HUDEP-2 (cell line): ENCODE measurements around the gene CFAP74.

Experiments
- DNase-seq, 76 experiments: peaks; one replicate each; lab custom pipeline; 2025; ENCODE audit not compliant: unreplicated experiment in 76 of 76; lab: John Stamatoyannopoulos, UW

CFAP74 gene

DNA sequence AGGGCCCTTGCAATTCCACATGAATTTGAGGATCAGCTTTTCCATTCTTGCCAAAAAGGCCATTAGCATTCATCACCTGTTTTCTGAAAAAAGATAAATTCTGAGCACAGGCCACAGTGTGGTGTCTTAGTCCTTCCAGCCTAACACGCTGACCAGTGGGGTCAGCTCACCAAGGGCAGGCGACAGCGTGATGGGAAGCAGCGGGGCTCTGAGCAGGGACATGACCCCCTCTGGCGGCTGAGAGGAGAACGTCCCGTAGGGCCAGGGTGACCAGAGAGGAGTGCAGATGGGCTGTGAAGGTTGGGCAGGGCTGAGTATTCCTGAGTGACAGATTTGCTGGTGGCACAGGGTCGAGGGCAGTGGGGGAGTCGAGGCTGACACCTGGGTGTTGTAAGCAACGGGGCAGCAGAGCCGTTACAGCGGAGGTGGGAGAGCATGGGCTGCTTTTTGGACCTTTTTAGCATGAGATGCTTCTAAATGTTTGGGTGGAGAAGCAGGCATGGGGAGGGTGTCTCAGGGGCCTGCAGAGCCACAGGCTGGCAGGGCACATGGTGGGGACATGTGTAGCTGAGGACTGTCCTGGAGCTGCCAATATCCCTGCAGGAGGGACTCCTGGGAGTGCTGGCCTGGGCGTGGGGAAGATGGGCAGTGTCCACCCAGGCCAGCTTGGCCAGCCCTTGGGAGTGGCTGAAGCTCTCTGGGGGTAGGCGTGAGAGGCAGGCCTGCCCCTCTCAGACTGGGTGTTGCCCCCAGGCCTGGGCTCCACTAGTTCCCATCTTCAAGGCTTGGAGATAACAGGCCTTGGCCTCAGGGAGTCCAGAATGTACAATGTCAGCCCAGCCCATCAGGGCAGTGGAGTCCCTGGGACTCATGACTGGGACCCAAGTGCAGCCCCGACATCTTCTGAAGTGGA lies 97.1 kb downstream of the CFAP74 start:
- DNase-seq, result peak in 65 of 76 experiments; percentile 23 to 84 (median 61)

DNA sequence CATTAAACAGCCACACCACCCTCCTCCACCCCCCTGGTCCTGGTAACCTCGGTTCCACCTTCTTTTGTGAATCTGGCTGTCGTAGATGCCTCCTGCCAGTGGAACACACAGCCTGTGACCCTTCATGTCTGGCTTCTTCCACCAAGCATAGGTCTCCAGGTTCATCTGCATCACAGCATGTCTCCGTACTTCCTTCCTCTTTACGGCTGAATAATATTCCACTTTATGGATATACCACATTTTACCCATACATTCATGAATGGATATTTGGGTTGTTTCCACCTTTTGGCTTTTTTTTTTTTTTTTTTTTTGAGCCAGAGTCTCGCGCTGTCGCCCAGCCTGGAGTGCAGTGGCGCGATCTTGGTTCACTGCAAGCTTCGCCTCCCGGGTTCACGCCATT lies 100.4 kb downstream of the CFAP74 start:
- DNase-seq, result no peak

- no peak for DNase-seq
These were observed 101.8 kb downstream of the CFAP74 start for GRCh38 chr1:1901641-1902294.

DNA sequence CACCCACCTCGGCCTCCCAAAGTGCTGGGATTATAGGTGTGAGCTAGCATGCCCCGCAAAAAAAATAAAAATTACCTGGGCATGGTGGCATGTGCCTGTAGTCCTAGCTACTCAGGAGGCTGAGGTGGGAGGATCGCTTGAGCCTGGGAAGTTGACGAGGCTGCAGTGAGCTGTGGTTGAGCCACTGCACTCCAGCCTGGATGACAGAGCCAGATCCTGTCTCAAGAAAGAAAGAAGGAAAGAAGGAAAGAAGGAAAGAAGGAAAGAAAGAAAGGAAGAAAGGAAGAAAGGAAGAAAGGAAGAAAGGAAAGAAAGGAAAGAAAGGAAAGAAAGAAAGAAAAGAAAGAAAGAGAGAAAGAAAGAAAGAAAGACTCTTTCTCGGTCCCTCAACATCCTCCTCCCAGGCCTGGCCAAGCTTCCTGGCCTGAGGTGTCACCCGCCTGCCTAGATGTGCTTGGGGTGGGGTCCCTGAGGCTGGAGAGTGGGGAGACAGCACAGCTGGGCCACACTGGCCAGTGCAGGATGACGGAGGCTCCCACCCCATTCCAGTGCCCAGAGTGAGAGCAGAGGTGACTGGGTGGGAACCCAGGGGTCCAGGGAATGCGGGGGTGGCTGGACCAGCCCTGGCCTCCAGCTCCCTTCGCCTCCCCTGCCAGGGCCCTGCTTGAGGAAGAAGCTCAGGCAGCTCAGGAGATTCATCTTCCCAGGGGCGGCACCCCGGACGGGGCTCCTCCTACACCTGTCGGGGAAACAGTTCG lies 102.5 kb downstream of the CFAP74 start:
- no peak for DNase-seq

- DNase-seq, result no peak
These were observed 103.6 kb downstream of the CFAP74 start for GRCh38 chr1:1899967-1900327.

GRCh38 chr1:1899266-1899966 lies 104.2 kb downstream of the CFAP74 start:
- DNase-seq, result peak in 16 of 76 experiments; percentile 8 to 43 (median 20)

DNA sequence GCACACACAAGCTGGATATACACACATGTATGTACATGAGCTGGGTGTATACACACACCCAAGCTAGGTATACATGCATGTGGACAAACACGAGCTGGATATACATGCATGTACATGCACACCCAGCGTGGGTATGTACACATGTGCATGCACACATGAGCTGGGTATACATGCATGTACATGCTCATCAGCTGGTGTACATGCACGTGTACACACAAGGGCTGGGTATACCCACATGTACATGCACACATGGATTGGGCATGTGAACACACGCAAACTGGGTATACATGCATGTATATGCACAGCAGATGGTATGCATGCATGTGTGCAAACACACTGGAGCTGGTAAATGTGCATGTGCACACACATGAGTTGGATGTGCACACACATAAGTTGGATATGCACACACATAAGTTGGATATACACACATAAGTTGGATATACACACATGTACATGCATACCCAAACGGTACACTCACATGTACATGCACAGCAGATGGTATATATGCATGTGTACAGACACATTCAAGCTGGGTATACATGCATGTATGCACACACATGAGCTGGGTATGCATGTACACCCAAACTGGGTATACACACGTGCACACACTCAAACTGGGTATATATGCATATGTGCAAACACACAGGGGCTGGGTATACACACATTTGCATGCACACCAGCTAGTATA lies 105.2 kb downstream of the CFAP74 start:
- DNase-seq, result no peak

DNA sequence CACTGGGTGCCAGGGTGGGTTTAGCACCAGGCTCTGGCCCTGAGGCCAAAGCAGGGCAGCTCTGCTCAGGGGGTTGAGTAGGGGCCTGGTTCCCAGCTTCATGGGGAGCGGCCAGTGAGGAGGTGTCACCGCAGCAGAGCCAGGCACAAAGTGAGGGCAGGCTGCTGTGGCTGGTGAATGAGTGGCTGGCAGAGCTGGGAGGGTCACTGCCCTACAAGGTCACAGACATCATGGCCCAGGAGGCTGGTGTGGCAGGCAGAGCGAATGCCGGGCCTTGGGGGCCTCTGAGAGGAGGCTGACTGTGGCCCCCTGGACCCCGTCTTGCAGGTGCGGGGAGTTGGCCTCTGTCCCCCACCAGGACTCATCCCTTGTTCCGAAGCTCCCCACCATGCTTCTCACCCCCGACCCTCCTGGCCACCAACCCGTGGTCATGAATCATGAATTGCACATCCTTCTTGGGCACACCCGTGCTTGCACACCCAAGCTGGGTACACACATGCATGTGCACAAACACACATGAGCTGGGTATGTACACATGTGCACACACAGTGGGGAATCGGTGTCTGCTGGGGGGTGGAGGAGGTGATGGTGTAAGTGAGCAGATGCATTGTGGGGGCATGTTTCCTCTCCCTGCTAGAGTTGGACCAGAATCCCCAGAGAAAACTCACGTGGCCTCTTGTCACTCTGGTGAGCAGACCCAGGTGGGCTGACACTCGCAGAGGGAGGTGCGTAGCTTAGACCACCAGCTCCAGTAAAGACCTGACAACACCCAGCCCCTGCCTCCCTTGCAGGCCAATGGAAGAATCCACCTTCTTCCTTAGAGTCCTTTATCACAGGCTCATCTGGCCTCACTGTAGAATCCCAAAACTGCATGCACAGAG lies 107.9 kb downstream of the CFAP74 start:
- DNase-seq, result no peak

GRCh38 chr1:1895060-1895418 lies 108.5 kb downstream of the CFAP74 start:
- DNase-seq, result no peak

GRCh38 chr1:1894354-1895059 lies 109.1 kb downstream of the CFAP74 start:
- DNase-seq, result peak in 4 of 76 experiments; percentile 9 to 34 (median 22)

GRCh38 chr1:1893997-1894353 lies 109.6 kb downstream of the CFAP74 start:
- no peak for DNase-seq

DNA sequence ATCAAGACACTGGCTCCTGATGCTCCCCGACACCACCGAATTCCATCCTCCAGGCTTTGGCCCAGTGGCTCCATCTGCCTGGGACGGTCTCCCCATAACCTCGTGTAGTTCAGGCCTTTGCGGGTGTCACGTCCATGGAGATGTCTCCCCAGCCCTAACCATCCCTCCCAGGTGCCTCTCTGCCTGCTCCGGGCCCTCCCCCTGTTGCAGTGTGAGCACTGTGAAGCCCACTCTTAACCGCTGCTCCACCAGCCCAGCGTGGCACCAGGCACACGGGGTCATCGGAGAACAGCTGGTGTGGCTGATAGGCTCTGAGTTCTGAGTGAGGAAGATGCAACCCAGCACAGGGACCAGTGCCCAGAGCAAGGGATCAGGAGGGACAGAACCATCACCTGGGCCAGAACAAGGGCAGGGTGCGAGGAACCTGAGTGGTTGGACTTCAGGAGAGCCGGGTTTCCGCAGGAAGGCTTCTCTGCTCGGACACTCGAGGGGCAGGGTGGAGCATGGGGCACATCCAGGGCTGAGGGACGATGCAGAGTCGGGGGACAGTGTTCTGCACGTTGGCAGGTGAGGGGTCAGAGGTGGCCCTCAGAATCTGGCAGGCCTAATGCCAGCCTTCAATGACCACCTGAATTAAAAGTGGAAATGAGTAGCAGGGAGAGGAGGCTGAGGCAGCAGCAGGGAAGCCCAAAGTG lies 110.1 kb downstream of the CFAP74 start:
- DNase-seq, result no peak

GRCh38 chr1:1892763-1893120 lies 110.8 kb downstream of the CFAP74 start:
- no peak for DNase-seq

DNA sequence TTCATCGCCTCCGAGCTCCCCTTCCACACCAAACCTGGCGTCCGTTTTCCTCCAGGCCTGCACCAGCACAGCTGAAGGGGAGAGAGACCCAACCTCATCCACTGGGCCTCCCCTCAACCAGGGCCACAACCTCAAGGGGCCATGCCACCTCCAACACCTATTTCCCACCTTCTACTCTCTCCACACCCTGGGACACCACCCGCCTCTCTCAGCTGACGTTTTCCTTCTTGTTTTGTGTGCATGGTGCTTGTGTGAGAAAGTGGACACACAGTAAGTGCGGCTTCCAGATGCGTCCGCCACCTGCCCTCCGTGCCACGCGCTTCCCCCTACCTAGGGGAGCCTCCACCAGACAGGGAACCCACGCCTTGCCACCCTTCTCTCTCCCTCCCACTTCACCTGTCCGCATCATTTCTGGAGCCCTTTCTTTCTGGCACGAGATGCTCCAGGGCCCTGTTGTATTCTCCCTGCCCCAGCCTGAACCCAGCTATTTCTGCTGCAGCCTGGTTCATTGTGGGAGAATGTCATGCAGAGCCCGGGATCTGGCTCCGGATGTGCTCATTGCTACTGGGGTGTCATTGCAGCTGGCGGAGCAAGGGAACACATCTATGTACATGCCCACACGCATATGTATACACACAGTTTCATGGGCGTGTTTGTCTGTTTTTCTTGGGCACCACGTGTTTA lies 111.4 kb downstream of the CFAP74 start:
- no peak for DNase-seq

DNA sequence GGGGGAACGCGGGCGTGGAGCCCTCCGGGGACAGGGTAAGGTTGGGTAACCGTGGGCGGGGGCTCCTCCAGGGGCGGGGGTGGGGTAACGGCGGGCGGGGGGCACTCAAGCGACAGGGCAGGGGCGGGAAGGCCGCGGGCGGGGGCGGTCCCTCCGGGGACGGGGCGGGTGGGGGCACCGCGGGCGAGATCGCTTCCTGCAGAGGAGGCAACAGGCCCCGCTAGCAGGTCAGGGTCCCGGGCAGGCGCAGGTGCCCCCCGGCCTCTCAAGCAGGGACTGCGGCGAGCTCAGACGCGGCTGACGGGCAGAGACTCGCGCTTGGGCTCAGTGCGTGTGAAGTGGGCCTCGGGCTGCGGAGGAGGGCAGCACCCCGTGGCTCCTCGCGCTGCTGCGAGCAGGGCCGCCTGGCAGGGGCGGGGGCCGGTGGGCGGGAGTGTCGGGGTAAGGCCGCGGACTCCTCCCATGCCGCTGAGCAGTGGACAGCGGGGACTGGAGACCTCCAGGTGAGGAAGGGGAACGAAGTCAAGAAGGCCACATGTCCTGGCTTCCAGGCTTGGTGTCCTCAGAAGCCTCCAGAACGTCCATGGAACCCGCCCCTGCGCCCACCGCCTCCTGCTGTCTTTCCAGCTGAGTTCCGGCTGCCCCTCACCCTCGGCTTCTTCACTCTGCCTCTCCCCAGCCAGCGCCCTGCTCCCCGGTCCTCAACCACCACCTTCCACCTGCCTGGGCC lies 112.1 kb downstream of the CFAP74 start:
- DNase-seq, result peak in 67 of 76 experiments; percentile 18 to 91 (median 73)

DNA sequence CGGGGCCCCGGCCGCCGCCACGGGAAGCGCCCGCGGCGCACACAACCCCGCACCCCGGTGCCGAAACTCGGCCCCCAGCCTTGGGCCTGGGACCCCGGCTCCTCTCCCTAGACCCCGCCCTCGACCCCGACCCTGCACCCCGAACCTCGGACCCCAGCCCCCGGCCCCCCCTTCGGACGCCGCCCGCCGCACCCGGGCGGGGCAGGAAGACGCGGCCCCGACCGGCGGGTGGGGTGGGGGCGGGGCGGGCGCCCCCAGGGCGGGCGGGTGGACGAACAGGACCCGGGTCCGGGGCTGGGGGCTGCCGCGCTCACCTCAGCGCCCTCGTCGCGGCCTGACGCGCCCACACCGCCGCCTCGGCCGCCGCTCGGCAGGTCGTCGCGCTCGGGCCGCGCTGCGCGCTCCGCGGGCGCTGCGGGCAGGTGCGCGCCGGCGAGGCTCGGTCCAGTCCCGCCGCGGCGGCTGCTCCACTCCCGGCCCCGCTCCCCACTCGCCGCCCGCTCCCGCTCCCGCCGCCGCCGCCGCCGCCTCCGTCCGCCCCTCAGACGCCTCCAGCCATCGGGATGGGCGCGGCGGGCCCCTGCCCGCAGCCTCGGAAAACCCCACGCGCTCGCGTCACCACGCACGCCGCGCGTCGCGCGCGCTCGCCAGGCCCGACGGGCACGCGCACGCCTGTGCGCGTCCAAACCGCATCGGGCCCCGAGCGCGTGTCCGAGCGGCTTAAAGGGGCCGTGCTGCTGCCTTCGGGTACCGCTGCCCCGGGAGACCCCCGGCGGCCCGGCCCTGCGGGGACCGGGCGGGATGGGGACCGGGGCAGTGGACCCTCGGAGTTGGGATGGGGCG lies 112.9 kb downstream of the CFAP74 start, which contains the start of gene GNB1:
Gene GNB1, minus strand, starts transcription at position 582 of the 843 bp plus-strand sequence. CDS start 65,634 bp downstream, outside the sequence.
- peak in 71 of 76 experiments; percentile 17 to 91 (median 77) for DNase-seq
